Neural progenitor cell (in vitro differentiated cells): ENCODE data around the gene NADSYN1. TPM values are rescaled to one million over a fixed set of nuclear protein-coding genes. Genes with fewer than 3 reads are reported as not detected.

Experiments used
- DNase-seq: peaks from one replicate; pipeline ENCODE4 v3.0.0-alpha.2; 2016; ENCODE audit warnings: low spot score
- H2AFZ ChIP-seq: fragments of 200-600 bp; sonication (generic); replicated peaks from 2 replicates; pipeline ENCODE4 v1.6.1; 2016; ENCODE audit warnings: antibody characterized with exemption
- H3F3A ChIP-seq: fragments of 200-600 bp; sonication (generic); 2 replicates; pipeline ENCODE4 v1.6.1; 2016; ENCODE audit warnings: antibody characterized with exemption, low read depth
- H3K27ac ChIP-seq: fragments of 200-600 bp; sonication (generic); 2 replicates; pipeline ENCODE4 v1.5.1; 2016; ENCODE audit warnings: mild to moderate bottlenecking
- H3K27me3 ChIP-seq: fragments of 200-600 bp; sonication (generic); 2 replicates; pipeline ENCODE4 v1.6.1; 2016; ENCODE audit warnings: mild to moderate bottlenecking, moderate library complexity
- H3K36me3 ChIP-seq: fragments of 200-600 bp; sonication (generic); 2 replicates; pipeline ENCODE4 v1.5.1; 2016
- H3K4me1 ChIP-seq: fragments of 200-600 bp; sonication (generic); 2 replicates; pipeline ENCODE4 v1.6.1; 2016; ENCODE audit warnings: mixed run types
- H3K4me2 ChIP-seq: fragments of 200-600 bp; sonication (generic); 2 replicates; pipeline ENCODE4 v1.6.1; 2016
- H3K4me3 ChIP-seq: fragments of 200-600 bp; sonication (generic); 2 replicates; pipeline ENCODE4 v1.5.1; 2016
- H3K79me2 ChIP-seq: fragments of 200-600 bp; sonication (generic); 2 replicates; pipeline ENCODE4 v1.6.1; 2016; ENCODE audit warnings: low read depth
- H3K9ac ChIP-seq: fragments of 200-600 bp; sonication (generic); 2 replicates; pipeline ENCODE4 v1.6.1; 2016
- H3K9me3 ChIP-seq: fragments of 200-600 bp; sonication (generic); 2 replicates; pipeline ENCODE4 v1.5.1; 2016; ENCODE audit warnings: low read depth
- H4K20me1 ChIP-seq: fragments of 200-600 bp; sonication (generic); 2 replicates; pipeline ENCODE4 v1.6.1; 2016; ENCODE audit warnings: low read depth
- H3K27ac Mint-ChIP-seq: 3 replicates; pipeline ENCODE4 v1.8.0; 2021; ENCODE audit warnings: mixed read lengths
- H3K27me3 Mint-ChIP-seq: 2 replicates; pipeline ENCODE4 v1.8.0; 2022; ENCODE audit warnings: low read depth, mild to moderate bottlenecking, inconsistent platforms, moderate library complexity, mixed read lengths; ENCODE audit not compliant: insufficient read depth
- H3K36me3 Mint-ChIP-seq: 3 replicates; pipeline ENCODE4 v1.8.0; 2021; ENCODE audit warnings: mixed read lengths
- H3K4me1 Mint-ChIP-seq: 3 replicates; pipeline ENCODE4 v1.8.0; 2021; ENCODE audit warnings: mixed read lengths
- H3K4me3 Mint-ChIP-seq: 3 replicates; pipeline ENCODE4 v1.8.0; 2021; ENCODE audit warnings: mild to moderate bottlenecking, moderate library complexity, mixed read lengths
- H3K9me3 Mint-ChIP-seq: 3 replicates; pipeline ENCODE4 v1.8.0; 2020; ENCODE audit warnings: mixed read lengths
- EZH2 ChIP-seq: fragments of 200-600 bp; sonication (generic); IDR thresholded peaks from 2 replicates; pipeline ENCODE4 v1.6.1; 2017; ENCODE audit warnings: antibody characterized with exemption, mild to moderate bottlenecking, moderate library complexity
- EZH2phosphoT487 ChIP-seq: fragments of 200-600 bp; sonication (generic); IDR thresholded peaks from 2 replicates; pipeline ENCODE4 v1.6.1; 2017; ENCODE audit warnings: antibody characterized with exemption
- total RNA-seq: library from RNA; depleted of rRNA; stranded (reverse); fragments of >200 nt; gene quantifications from 2 replicates; pipeline ENCODE4 v1.2.3, GENCODE V29; 2015; ENCODE audit warnings: low replicate concordance
- TF ChIP-seq, protein P1 (sequence below): fragments of 200-600 bp; sonication (generic); IDR thresholded peaks from 2 replicates; pipeline ENCODE4 v1.5.1; 2017; ENCODE audit warnings: antibody characterized with exemption, mild to moderate bottlenecking

NADSYN1 gene
- total RNA-seq, 1 donor from 2014 or later: 25.0 TPM

DNA sequence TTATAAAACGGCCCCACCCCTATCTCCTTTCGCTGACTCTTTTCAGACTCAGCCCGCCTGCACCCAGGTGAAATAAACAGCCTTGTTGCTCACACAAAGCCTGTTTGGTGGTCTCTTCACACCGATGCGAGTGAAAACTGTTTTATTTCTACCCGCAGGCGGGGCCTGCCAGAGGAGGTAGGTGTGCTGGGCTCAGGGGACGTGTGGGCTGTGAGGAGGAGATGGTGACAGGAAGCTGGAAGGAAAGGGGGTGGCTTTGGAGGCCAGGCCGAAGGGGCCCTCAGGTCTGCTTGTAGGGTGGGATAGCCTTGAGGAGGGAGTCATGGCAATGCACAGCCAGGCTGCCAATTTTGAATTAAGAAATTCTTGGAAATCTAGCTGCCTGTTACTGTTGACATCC lies 52.8 kb downstream of the NADSYN1 start:
- Histone ChIP-seq H3K4me2 (no peak overlapping the region), H3K9ac (no peak overlapping the region), H3F3A (peaks cover 4% of the 10 kb centered on the region), H2AFZ (no peak overlapping the region), H3K27ac (no peak overlapping the region), H3K4me1 (peaks cover 15% of the 10 kb centered on the region), H3K79me2 (no peaks in the 10 kb centered on the region), H3K36me3 (no peaks in the 10 kb centered on the region), H3K9me3 (peaks cover 6% of the 10 kb centered on the region), H3K27me3 (no peaks in the 10 kb centered on the region), H4K20me1 (no peaks in the 10 kb centered on the region), H3K4me3 (no peak overlapping the region)
- peaks cover 19% of the 10 kb centered on the region for H3K4me1 Mint-ChIP-seq
- H3K4me3 Mint-ChIP-seq: no peak overlapping the region
- no peak for DNase-seq
- TF ChIP-seq EZH2: no peak
- TF ChIP-seq, protein P1, sequence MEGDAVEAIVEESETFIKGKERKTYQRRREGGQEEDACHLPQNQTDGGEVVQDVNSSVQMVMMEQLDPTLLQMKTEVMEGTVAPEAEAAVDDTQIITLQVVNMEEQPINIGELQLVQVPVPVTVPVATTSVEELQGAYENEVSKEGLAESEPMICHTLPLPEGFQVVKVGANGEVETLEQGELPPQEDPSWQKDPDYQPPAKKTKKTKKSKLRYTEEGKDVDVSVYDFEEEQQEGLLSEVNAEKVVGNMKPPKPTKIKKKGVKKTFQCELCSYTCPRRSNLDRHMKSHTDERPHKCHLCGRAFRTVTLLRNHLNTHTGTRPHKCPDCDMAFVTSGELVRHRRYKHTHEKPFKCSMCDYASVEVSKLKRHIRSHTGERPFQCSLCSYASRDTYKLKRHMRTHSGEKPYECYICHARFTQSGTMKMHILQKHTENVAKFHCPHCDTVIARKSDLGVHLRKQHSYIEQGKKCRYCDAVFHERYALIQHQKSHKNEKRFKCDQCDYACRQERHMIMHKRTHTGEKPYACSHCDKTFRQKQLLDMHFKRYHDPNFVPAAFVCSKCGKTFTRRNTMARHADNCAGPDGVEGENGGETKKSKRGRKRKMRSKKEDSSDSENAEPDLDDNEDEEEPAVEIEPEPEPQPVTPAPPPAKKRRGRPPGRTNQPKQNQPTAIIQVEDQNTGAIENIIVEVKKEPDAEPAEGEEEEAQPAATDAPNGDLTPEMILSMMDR: no peak
- no peak for TF ChIP-seq EZH2phosphoT487
- peaks cover 2% of the 10 kb centered on the region for H3K27me3 Mint-ChIP-seq
- peaks cover 25% of the 10 kb centered on the region for H3K9me3 Mint-ChIP-seq
- peaks cover 8% of the 10 kb centered on the region for H3K36me3 Mint-ChIP-seq
- H3K27ac Mint-ChIP-seq: peak overlapping the region; percentile 60

DNA sequence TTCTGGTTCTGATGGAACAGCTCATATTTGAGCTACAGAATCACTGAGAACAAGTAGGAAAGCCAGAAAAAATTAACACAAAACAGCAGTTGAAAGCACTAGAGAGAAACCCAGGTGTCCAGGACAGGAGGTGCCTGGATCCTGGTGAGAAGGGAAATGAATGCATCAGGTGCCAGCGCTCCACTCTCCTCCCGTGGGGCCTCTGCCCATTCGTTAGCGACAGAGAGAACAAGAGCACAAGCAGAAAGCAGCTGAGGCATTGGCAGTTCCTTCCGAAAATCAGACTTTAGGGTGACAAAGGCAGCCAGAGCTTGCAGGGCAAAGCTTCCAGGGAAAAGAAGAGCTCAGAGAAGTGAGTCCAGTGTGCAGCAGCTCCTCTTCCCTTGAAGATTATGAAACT lies 54.1 kb downstream of the NADSYN1 start:
- DNase-seq: no peak
- H3F3A ChIP-seq: peaks cover 4% of the 10 kb centered on the region
- H3K4me3 ChIP-seq: no peak overlapping the region
- TF ChIP-seq EZH2phosphoT487 (no peak), EZH2 (no peak)
- TF ChIP-seq, protein P1: no peak
- peaks cover 8% of the 10 kb centered on the region for H3K36me3 Mint-ChIP-seq
- H3K27me3 Mint-ChIP-seq: peaks cover 5% of the 10 kb centered on the region
- H3K9me3 ChIP-seq: peaks cover 6% of the 10 kb centered on the region
- H4K20me1 ChIP-seq: no peaks in the 10 kb centered on the region
- H3K4me2 ChIP-seq: no peak overlapping the region
- peaks cover 19% of the 10 kb centered on the region for H3K4me1 Mint-ChIP-seq
- no peak overlapping the region for H3K27ac ChIP-seq
- H3K4me1 ChIP-seq: peaks cover 15% of the 10 kb centered on the region
- H3K27ac Mint-ChIP-seq: no peak overlapping the region
- H3K36me3 ChIP-seq: no peaks in the 10 kb centered on the region
- no peaks in the 10 kb centered on the region for H3K79me2 ChIP-seq
- H3K27me3 ChIP-seq: no peaks in the 10 kb centered on the region
- no peak overlapping the region for H3K9ac ChIP-seq
- no peak overlapping the region for H3K4me3 Mint-ChIP-seq
- H2AFZ ChIP-seq: no peak overlapping the region
- H3K9me3 Mint-ChIP-seq: peaks cover 34% of the 10 kb centered on the region

DNA sequence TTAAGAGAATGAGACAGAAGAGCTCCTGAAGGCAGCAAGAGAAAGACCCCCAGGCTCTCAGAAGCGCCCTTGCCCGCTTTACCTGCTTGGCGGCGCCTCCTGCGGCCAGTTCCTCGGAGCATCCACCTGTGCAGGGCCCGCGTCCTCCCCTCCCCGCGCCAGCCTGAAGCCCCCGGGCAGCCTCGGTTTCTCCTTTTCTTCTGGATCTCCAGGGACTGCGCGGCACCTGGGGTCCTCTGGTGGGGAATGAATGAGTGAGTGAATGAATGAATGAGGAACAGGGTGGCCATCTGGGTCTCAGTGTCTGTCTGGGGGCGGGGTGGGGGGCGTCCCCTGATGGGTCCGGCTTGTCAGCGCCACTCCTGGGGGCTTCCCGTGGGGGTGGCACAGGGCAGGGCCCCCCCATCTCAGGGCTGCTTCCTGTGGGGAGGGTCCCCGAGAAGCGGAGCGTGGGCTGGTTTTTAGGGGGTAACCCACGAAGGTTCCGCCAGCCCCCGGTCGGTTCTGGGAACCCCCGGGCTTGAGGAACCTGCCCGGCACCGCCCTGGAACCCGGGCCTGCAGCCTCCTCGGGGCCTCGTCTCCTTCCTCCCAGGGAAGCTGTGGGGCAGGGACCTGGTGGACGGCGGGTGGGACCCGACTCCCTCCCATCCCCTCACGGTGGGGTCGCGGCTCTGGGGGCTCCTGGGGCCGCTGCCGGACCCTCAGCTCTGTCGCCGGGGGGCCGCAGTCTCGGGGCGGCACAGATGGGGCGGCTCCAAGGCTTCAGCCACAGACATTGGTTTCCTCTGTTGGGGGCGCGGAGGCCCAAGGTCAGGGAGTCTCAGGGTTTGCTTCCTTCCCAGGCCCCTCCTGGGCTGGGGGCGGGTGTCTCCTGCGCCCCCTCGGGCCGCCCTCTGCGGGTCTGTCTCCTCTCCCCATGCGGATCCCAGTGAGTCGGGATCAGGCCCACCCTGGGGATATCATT lies 65.8 kb downstream of the NADSYN1 start:
- H3K27ac Mint-ChIP-seq: no peak overlapping the region
- no peak overlapping the region for H3K9ac ChIP-seq
- H2AFZ ChIP-seq: no peak overlapping the region
- no peak overlapping the region for H3K4me2 ChIP-seq
- H3K27me3 Mint-ChIP-seq: no peaks in the 10 kb centered on the region
- no peaks in the 10 kb centered on the region for H3F3A ChIP-seq
- TF ChIP-seq EZH2phosphoT487: no peak
- TF ChIP-seq, protein P1: no peak
- TF ChIP-seq EZH2: no peak
- no peaks in the 10 kb centered on the region for H3K36me3 Mint-ChIP-seq
- DNase-seq: no peak
- H3K36me3 ChIP-seq: no peaks in the 10 kb centered on the region
- no peak overlapping the region for H3K27ac ChIP-seq
- H3K4me3 ChIP-seq: no peak overlapping the region
- H3K79me2 ChIP-seq: no peaks in the 10 kb centered on the region
- H3K9me3 ChIP-seq: no peaks in the 10 kb centered on the region
- H3K4me1 ChIP-seq: no peaks in the 10 kb centered on the region
- H3K9me3 Mint-ChIP-seq: peaks cover 2% of the 10 kb centered on the region
- peaks cover 7% of the 10 kb centered on the region for H3K4me1 Mint-ChIP-seq
- H4K20me1 ChIP-seq: no peaks in the 10 kb centered on the region
- no peak overlapping the region for H3K4me3 Mint-ChIP-seq
- no peaks in the 10 kb centered on the region for H3K27me3 ChIP-seq
